IMR-90 (cell line): Measurements from ENCODE around the gene EPB41L2. TPM values are rescaled to one million over a fixed set of nuclear protein-coding genes. Genes with fewer than 3 reads are reported as not detected.
A peak's percentile ranks its signal among the peaks of the same experiment; 100 is the strongest.

Experiments
- ATAC-seq: fragments of 200-7000 bp; cut with Tn5 transposase; 2 replicates; pipeline ENCODE4 v1.9.1; 2020; ENCODE audit warnings: low read depth, mild to moderate bottlenecking, moderate library complexity
- BruUV-seq: library from RNA; stranded (reverse); fragments of 400-500 nt; replicated peaks from 2 replicates; lab custom pipeline; 2021; lab: Mats Ljungman, UMichigan
- CTCF ChIA-PET: fragments of 300-600 bp; formaldehyde crosslinking; extraction: SDS; loops from one replicate; lab custom pipeline; 2021; ENCODE audit warnings: antibody characterized with exemption; lab: Yijun Ruan, JAX
- POLR2A ChIA-PET: fragments of 300-600 bp; sonication (Branson Sonifier 250); formaldehyde crosslinking; loops from one replicate; lab custom pipeline; 2022; ENCODE audit warnings: antibody characterized with exemption; ENCODE audit not compliant: unreplicated experiment; lab: Charles Lee
- DNase-seq: peaks from one replicate; pipeline ENCODE4 v3.0.0; 2013
- H2AFZ ChIP-seq: replicated peaks from 2 replicates; pipeline ENCODE3; 2013; ENCODE audit warnings: low read length, mild to moderate bottlenecking; ENCODE audit not compliant: poor library complexity
- H2AK5ac ChIP-seq: 2 replicates; pipeline ENCODE4 v1.6.1; 2013; ENCODE audit warnings: low read depth, low read length, inconsistent platforms
- H2AK9ac ChIP-seq: replicated peaks from 2 replicates; pipeline ENCODE3; 2013; ENCODE audit warnings: mild to moderate bottlenecking, low read depth, low read length, moderate library complexity; ENCODE audit not compliant: poor library complexity
- H2BK120ac ChIP-seq: 2 replicates; pipeline ENCODE4 v1.6.1; 2013; ENCODE audit warnings: low read depth, low read length, inconsistent platforms
- H2BK15ac ChIP-seq: 3 replicates; pipeline ENCODE4 v1.6.1; 2013; ENCODE audit warnings: low read depth, low read length, inconsistent platforms
- H2BK20ac ChIP-seq: 2 replicates; pipeline ENCODE4 v1.6.1; 2013; ENCODE audit warnings: low read depth, mild to moderate bottlenecking, inconsistent platforms, low read length, moderate library complexity
- H2BK5ac ChIP-seq: 2 replicates; pipeline ENCODE4 v1.6.1; 2013; ENCODE audit warnings: mild to moderate bottlenecking, low read depth, low read length, inconsistent platforms; ENCODE audit not compliant: poor library complexity, severe bottlenecking
- H3K14ac ChIP-seq: replicated peaks from 2 replicates; pipeline ENCODE4 v1.6.1; 2013; ENCODE audit warnings: low read depth, low read length, inconsistent platforms
- H3K18ac ChIP-seq: 2 replicates; pipeline ENCODE4 v1.6.1; 2013; ENCODE audit warnings: low read depth, low read length, control low read depth
- H3K23ac ChIP-seq: 2 replicates; pipeline ENCODE4 v1.6.1; 2013; ENCODE audit warnings: low read depth, low read length, inconsistent platforms
- H3K27ac ChIP-seq: 2 replicates; pipeline ENCODE4 v1.5.1; 2013; ENCODE audit warnings: mild to moderate bottlenecking, control low read depth, low read length; ENCODE audit not compliant: insufficient read depth
- H3K27me3 ChIP-seq: 2 replicates; pipeline ENCODE4 v1.6.1; 2013; ENCODE audit warnings: low read length; ENCODE audit not compliant: control insufficient read depth, insufficient read depth
- H3K36me3 ChIP-seq: 2 replicates; pipeline ENCODE4 v1.6.1; 2013; ENCODE audit warnings: low read length, mixed read lengths; ENCODE audit not compliant: control insufficient read depth, insufficient read depth
- H3K4ac ChIP-seq: 2 replicates; pipeline ENCODE4 v1.6.1; 2013; ENCODE audit warnings: low read depth, low read length, inconsistent platforms
- H3K4me1 ChIP-seq: 2 replicates; pipeline ENCODE4 v1.6.1; 2013; ENCODE audit warnings: low read length, mixed read lengths; ENCODE audit not compliant: control insufficient read depth, insufficient read depth
- H3K4me2 ChIP-seq: 2 replicates; pipeline ENCODE4 v1.6.1; 2013; ENCODE audit warnings: low read depth, mild to moderate bottlenecking, control low read depth, low read length, moderate library complexity
- H3K4me3 ChIP-seq: 2 replicates; pipeline ENCODE4 v1.5.1; 2013; ENCODE audit warnings: low read depth, mild to moderate bottlenecking, control low read depth, low read length, moderate library complexity; ENCODE audit not compliant: insufficient read depth
- H3K56ac ChIP-seq: 2 replicates; pipeline ENCODE4 v1.6.1; 2013; ENCODE audit warnings: low read length, inconsistent platforms; ENCODE audit not compliant: insufficient read depth; ENCODE audit errors: extremely low read depth
- H3K79me1 ChIP-seq, 2 experiments: 2 replicates each; pipeline ENCODE4 v1.6.1; 2013; ENCODE audit warnings: low read length in 2 of 2, inconsistent platforms in 1 of 2, low read depth in 1 of 2
- H3K9ac ChIP-seq: 2 replicates; pipeline ENCODE4 v1.6.1; 2013; ENCODE audit warnings: low read depth, low read length, control low read depth
- H3K9me1 ChIP-seq: 2 replicates; pipeline ENCODE4 v1.6.1; 2013; ENCODE audit warnings: low read length, inconsistent platforms; ENCODE audit not compliant: insufficient read depth
- H3K9me3 ChIP-seq: 2 replicates; pipeline ENCODE4 v1.6.1; 2013; ENCODE audit warnings: low read length; ENCODE audit not compliant: control insufficient read depth, insufficient read depth
- H4K20me1 ChIP-seq: 2 replicates; pipeline ENCODE4 v1.6.1; 2013; ENCODE audit warnings: low read length, inconsistent platforms; ENCODE audit not compliant: insufficient read depth
- H4K5ac ChIP-seq: 2 replicates; pipeline ENCODE4 v1.6.1; 2013; ENCODE audit warnings: mild to moderate bottlenecking, low read depth, low read length, control low read depth
- H4K8ac ChIP-seq, 2 experiments: 2 replicates each; pipeline ENCODE4 v1.6.1; 2013; ENCODE audit warnings: low read depth in 2 of 2, low read length in 2 of 2, control low read depth in 1 of 2, inconsistent platforms in 1 of 2
- H4K91ac ChIP-seq: 2 replicates; pipeline ENCODE4 v1.6.1; 2013; ENCODE audit warnings: low read depth, low read length, inconsistent platforms; ENCODE audit not compliant: insufficient read depth
- CEBPB ChIP-seq: IDR thresholded peaks from 2 replicates; pipeline ENCODE4 v1.6.1; 2012; ENCODE audit warnings: low read depth, low read length, improper control_type of control experiment
- CTCF ChIP-seq: conservative IDR thresholded peaks from 2 replicates; pipeline ENCODE4 v1.5.1; 2012; ENCODE audit warnings: mild to moderate bottlenecking, low read depth, low read length, improper control_type of control experiment
- MAZ ChIP-seq: IDR thresholded peaks from 2 replicates; pipeline ENCODE4 v1.6.1; 2012; ENCODE audit warnings: low read depth, mild to moderate bottlenecking, low read length, improper control_type of control experiment, moderate library complexity, borderline replicate concordance
- MXI1 ChIP-seq: IDR thresholded peaks from 2 replicates; pipeline ENCODE4 v1.6.1; 2012; ENCODE audit warnings: low read depth, mild to moderate bottlenecking, low read length, moderate library complexity, borderline replicate concordance
- WGBS, 2 experiments: methylation state at CpG; one replicate each; pipeline versions ENCODE4 v1.1.5 to v1.1.7; 2013; ENCODE audit warnings: missing lambda C conversion rate in 2 of 2; ENCODE audit not compliant: insufficient read length in 1 of 2; ENCODE audit errors: extremely low coverage in 2 of 2; 5-methylcytosine and 5-hydroxymethylcytosine counted together
- dilution Hi-C: fragments of 300-500 bp; cut with HindIII; formaldehyde crosslinking; loops from one replicate; pipeline ENCODE4 v1.14.3; 2018; ENCODE audit warnings: low sequenced_read_pairs; ENCODE audit not compliant: unreplicated experiment
- in situ Hi-C: fragments of 300-500 bp; cut with MboI; formaldehyde crosslinking; loops from 3 replicates; pipeline ENCODE4 v1.14.3; 2019; ENCODE audit warnings: low sequenced_read_pairs, inconsistent platforms, mixed read lengths
- intact Hi-C: fragments of 100-400 bp; cut with micrococcal nuclease; formaldehyde crosslinking; loops from 2 replicates; pipeline ENCODE4 v1.10.0; 2022
- polyA plus RNA-seq, 3 experiments: library from polyadenylated mRNA; depleted of rRNA; stranded (reverse); fragments of >200 nt; gene quantifications; 2 replicates each; pipeline ENCODE4 v1.2.3, GENCODE V29; 2012; ENCODE audit warnings: low replicate concordance in 1 of 3
- total RNA-seq: library from RNA; depleted of rRNA; stranded (reverse); fragments of >200 nt; gene quantifications from 2 replicates; pipeline ENCODE4 v1.2.3, GENCODE V29; 2012

The EPB41L2 gene
- total and polyA plus RNA-seq, 2 of the 4 experiments (the other 2 are of a cell fraction) = 85.7 to 99.8 TPM

- CTCF ChIA-PET = interaction anchor here (0.6 to 1.3 kb wide), 2 partner anchors 147 to 200 kb away, joined by 3 read pairs; no protein-coding TSS in a partner anchor
- dilution Hi-C loops (no loop called here), in situ Hi-C loops (no loop called here), intact Hi-C loops (loop anchor here (2.0 to 5.0 kb wide), 2 partner anchors 63 to 91 kb away; no protein-coding TSS in a partner anchor)
- no peak for TF ChIP-seq CTCF
- TF ChIP-seq CEBPB = peak; percentile 38; the same call in 1 of the 2 replicates
- no peak for TF ChIP-seq MAZ
- TF ChIP-seq MXI1 = peak; percentile 16; the same call in 1 of the 2 replicates
- peak overlapping the region; percentile 72 for H4K91ac ChIP-seq
- peak overlapping the region in 1 of 2 experiments; percentile 56; a peak in 2 of 4 replicates for H4K8ac ChIP-seq
- peak overlapping the region; percentile 81 for H3K4ac ChIP-seq
- peaks cover 35 to 85% of the 10 kb centered on the region in 2 experiments for H3K79me1 ChIP-seq
- H3K23ac ChIP-seq = peak overlapping the region; percentile 73; the same call in 1 of the 2 replicates
- DNase-seq = peak; percentile 67
- peak overlapping the region; percentile 10; the same call in 1 of the 3 replicates for H2BK15ac ChIP-seq
- no peaks in the 10 kb centered on the region; the same call in 1 of the 2 replicates for H3K36me3 ChIP-seq
- peak overlapping the region; percentile 71 for H3K4me2 ChIP-seq
- BruUV-seq = no TSS peak
- peak overlapping the region; percentile 36 for H2AFZ ChIP-seq
- peak overlapping the region; percentile 90 for H2BK5ac ChIP-seq
- H3K9ac ChIP-seq = peak overlapping the region; percentile 34
- peak overlapping the region; percentile 84 for H3K27ac ChIP-seq
- ATAC-seq = peak; percentile 53
- H2BK20ac ChIP-seq = peak overlapping the region; percentile 23
- H3K56ac ChIP-seq = peak overlapping the region; percentile 50
- H3K9me3 ChIP-seq = no peaks in the 10 kb centered on the region
- H3K4me3 ChIP-seq = peak overlapping the region; percentile 37
- peak overlapping the region; percentile 22; the same call in 1 of the 2 replicates for H4K5ac ChIP-seq
- peaks cover 24% of the 10 kb centered on the region for H3K4me1 ChIP-seq
- no peak overlapping the region for H2AK9ac ChIP-seq
- peaks cover 37% of the 10 kb centered on the region; the same call in 1 of the 2 replicates for H4K20me1 ChIP-seq
- peak overlapping the region; percentile 64; the same call in 1 of the 2 replicates for H2AK5ac ChIP-seq
- peak overlapping the region; percentile 38 for H3K18ac ChIP-seq
- WGBS, 2 experiments = 0% methylated on average over 3 of the region's 8 CpGs; no CpG with 5 or more reads in 1 of the 2 experiments
- H3K27me3 ChIP-seq = no peaks in the 10 kb centered on the region
- H3K14ac ChIP-seq = peak overlapping the region; percentile 39
- H2BK120ac ChIP-seq = peak overlapping the region; percentile 62
- peaks cover 19% of the 10 kb centered on the region for H3K9me1 ChIP-seq
- POLR2A ChIA-PET = interaction anchor here (0.6 to 0.7 kb wide), 2 partner anchors 64 to 79 kb away, joined by 3 to 4 read pairs; no protein-coding TSS in a partner anchor
Observed at GRCh38 chr6:130969791-130970491, 93.1 kb downstream of the EPB41L2 start.
